Activated CD8-positive, alpha-beta memory T cell treated with anti-CD3 and anti-CD28 coated beads, Interleukin-2, amount 10 ng/mL, durations not matched to agents 7 days and 5 days (primary cell): Measurements from ENCODE around the gene ULBP1. TPM values are rescaled to one million over a fixed set of nuclear protein-coding genes. Genes with fewer than 3 reads are reported as not detected.
"Not testable (repeated sequence)": the region's sequence is repeated elsewhere in the genome, so short reads cannot be mapped to it uniquely, and the experiment has no call there.

ENCODE experiments used
- ATAC-seq: fragments of 150-1000 bp; cut with Tn5 transposase; one replicate; pipeline ENCODE4 v1.10.0; 2021; ENCODE audit warnings: moderate library complexity
- CTCF ChIA-PET: fragments of 350-600 bp; sonication (Branson Sonifier 250); formaldehyde crosslinking; loops from one replicate; lab custom pipeline; 2021; ENCODE audit warnings: antibody characterized with exemption; lab: Charles Lee
- DNase-seq: peaks from one replicate; pipeline ENCODE4 v3.0.0-alpha.2; 2020
- H3K27ac Mint-ChIP-seq: one replicate; pipeline ENCODE4 v1.8.0; 2021; ENCODE audit warnings: mild to moderate bottlenecking, mixed read lengths
- H3K27me3 Mint-ChIP-seq: one replicate; pipeline ENCODE4 v1.8.0; 2021; ENCODE audit warnings: mixed read lengths
- H3K36me3 Mint-ChIP-seq: one replicate; pipeline ENCODE4 v1.8.0; 2021; ENCODE audit warnings: mild to moderate bottlenecking, mixed read lengths
- H3K4me1 Mint-ChIP-seq: one replicate; pipeline ENCODE4 v1.8.0; 2021; ENCODE audit warnings: mixed read lengths
- H3K4me3 Mint-ChIP-seq: one replicate; pipeline ENCODE4 v1.8.0; 2021; ENCODE audit warnings: mild to moderate bottlenecking, moderate library complexity, mixed read lengths
- H3K9me3 Mint-ChIP-seq: one replicate; pipeline ENCODE4 v1.8.0; 2022; ENCODE audit warnings: low read depth, mixed read lengths
- total RNA-seq, 2 experiments: library from RNA; stranded (reverse); gene quantifications; one replicate each; pipeline ENCODE4 v1.2.3, GENCODE V29; 2021

Gene ULBP1
- total RNA-seq, 2 experiments from 2014 or later = 0.82 to 1.2 TPM

DNA sequence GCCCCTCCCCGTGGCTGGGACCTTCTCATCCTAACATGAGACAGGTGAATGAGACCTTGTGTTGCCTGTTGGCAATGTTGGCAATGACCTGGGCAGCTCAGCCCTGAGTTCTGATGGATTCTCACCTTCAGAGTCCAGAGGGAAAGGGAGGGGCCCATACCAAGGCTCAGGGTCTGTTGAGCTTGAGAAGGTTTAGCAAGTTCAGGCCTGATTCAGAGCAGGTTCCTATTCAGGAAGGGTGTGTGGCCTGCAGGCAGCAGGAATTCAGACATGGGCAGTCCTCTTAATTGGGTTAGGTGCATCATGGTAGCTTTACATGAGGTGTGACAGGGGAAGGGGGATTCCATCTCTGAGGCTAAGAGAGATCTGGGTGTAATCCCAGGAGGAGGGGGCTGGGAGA is 16.2 kb upstream of the ULBP1 start:
- not testable (repeated sequence) for ATAC-seq

DNA sequence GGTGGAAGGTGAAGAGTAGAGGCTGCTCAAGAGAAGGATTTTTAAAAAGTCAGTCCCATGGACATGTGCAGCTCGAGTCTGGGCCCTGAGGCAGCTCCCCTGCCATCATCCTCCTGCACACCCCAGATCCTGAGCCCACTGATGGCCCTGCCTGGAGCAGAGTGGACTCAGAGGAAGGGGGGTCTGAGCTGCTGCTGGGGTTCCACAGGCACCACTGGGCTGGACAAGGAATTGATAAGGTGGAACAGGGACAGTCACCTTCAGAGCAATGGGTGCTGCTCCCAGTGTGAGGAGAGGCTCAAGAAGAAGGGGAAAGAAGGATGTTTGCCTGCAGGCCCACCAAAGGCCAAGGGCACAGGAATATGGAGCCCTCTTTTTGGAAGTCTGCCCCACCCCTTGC is 15.7 kb upstream of the ULBP1 start:
- H3K4me1 Mint-ChIP-seq = no peaks in the 10 kb centered on the region
- DNase-seq (no peak), ATAC-seq (no peak)
- CTCF ChIA-PET = no interaction called here
- H3K27me3 Mint-ChIP-seq = peaks cover 70% of the 10 kb centered on the region
- H3K4me3 Mint-ChIP-seq = no peak overlapping the region
- H3K36me3 Mint-ChIP-seq = no peaks in the 10 kb centered on the region
- H3K27ac Mint-ChIP-seq = no peak overlapping the region
- no peaks in the 10 kb centered on the region for H3K9me3 Mint-ChIP-seq

More for the DNA sequence above, 16.2 kb upstream of the ULBP1 start:
- H3K4me1 Mint-ChIP-seq, H3K36me3 Mint-ChIP-seq, H3K4me3 Mint-ChIP-seq, DNase-seq, H3K27ac Mint-ChIP-seq, CTCF ChIA-PET, H3K9me3 Mint-ChIP-seq: not testable (repeated sequence)
- peaks cover 70% of the 10 kb centered on the region for H3K27me3 Mint-ChIP-seq

DNA sequence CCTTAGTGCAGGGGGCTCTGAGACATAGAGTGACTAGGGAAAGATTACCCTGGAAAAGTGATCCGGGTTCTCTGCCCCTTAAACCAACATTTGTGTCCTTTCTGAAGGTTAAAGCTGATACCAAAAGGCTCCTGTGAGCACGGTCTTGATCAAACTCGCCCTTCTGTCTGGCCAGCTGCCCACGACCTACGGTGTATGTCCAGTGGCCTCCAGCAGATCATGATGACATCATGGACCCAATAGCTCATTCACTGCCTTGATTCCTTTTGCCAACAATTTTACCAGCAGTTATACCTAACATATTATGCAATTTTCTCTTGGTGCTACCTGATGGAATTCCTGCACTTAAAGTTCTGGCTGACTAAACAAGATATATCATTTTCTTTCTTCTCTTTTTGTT is 15.1 kb upstream of the ULBP1 start:
- Mint-ChIP-seq H3K9me3 (no peaks in the 10 kb centered on the region), H3K27ac (no peak overlapping the region), H3K27me3 (peaks cover 70% of the 10 kb centered on the region), H3K4me1 (peaks cover 5% of the 10 kb centered on the region), H3K36me3 (no peaks in the 10 kb centered on the region), H3K4me3 (no peak overlapping the region)
- no peak for ATAC-seq
- no peak for DNase-seq
- CTCF ChIA-PET = no interaction called here

DNA sequence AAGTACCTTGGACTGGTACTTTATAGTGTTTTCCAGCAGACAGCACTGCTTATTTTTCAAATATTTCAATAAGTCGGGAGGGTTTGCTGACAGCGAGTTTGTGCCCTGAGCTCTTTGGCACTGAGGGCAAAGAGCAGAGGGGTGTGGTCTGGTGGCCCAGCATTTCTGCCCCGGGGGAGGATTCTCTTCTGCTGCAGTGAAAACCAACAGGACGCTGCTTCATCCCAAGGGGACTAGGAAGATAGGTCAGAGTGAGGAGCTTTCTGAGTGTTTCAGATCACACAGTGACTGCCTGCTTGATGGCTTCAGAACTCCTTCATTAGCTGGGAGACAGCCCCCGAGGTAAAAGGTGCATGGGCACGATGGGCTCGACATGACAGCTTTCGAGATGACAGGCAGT is 13.3 kb upstream of the ULBP1 start:
- DNase-seq (no peak), ATAC-seq (no peak)
- no peak overlapping the region for H3K27ac Mint-ChIP-seq
- no peaks in the 10 kb centered on the region for H3K9me3 Mint-ChIP-seq
- H3K27me3 Mint-ChIP-seq = peaks cover 74% of the 10 kb centered on the region
- H3K36me3 Mint-ChIP-seq = no peaks in the 10 kb centered on the region
- no peak overlapping the region for H3K4me3 Mint-ChIP-seq
- H3K4me1 Mint-ChIP-seq = peaks cover 12% of the 10 kb centered on the region
- CTCF ChIA-PET = no interaction called here

DNA sequence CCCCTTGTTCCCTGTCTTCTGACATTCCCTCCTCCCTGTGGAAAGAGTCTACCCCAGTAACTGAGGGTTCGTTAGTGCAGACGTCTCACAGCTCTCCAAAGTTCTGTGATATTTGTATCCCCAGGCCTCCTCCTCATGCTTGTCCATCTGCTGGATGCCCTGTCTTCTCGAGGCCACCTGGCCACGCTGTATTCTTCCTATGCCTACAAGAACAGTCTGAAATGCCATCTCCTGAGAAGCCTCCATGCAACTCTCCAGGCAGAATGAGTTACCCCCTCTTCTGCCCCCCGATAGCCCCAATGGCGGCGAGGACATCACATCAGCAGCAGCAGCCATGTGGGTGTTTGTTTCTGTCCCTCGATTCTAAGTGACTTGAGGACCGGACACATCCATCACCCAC is 12.6 kb upstream of the ULBP1 start:
- H3K27me3 Mint-ChIP-seq = peaks cover 79% of the 10 kb centered on the region
- ATAC-seq (no peak), DNase-seq (no peak)
- H3K4me3 Mint-ChIP-seq = no peak overlapping the region
- no peaks in the 10 kb centered on the region for H3K36me3 Mint-ChIP-seq
- H3K4me1 Mint-ChIP-seq = peaks cover 15% of the 10 kb centered on the region
- no peak overlapping the region for H3K27ac Mint-ChIP-seq
- H3K9me3 Mint-ChIP-seq = no peaks in the 10 kb centered on the region
- CTCF ChIA-PET = no interaction called here

DNA sequence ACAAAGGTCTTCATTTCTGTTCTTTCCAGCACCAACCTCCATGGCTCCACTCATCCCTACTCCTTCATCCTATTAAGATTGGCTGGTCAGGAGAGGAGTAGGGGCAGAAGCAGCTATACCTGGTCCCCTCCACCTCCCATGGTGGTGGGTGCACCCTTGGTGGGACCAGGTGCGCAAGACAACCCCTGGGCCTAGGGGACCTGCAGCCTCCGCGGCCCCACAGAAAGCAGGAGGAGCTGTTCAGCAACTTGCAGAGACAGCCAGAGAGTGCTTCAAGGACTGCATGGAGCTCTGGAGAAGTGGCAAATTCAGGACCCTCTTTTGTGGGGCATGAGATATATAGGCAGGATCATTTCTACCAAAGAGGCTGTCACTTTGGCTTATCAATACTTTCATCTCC is 12.1 kb upstream of the ULBP1 start:
- DNase-seq = no peak
- Mint-ChIP-seq H3K36me3 (no peaks in the 10 kb centered on the region), H3K4me3 (no peak overlapping the region), H3K9me3 (no peaks in the 10 kb centered on the region), H3K27ac (no peak overlapping the region), H3K27me3 (peaks cover 77% of the 10 kb centered on the region), H3K4me1 (peaks cover 15% of the 10 kb centered on the region)
- ATAC-seq = no peak
- CTCF ChIA-PET = interaction anchor here (2.5 kb wide), 1 partner anchor 65 kb away, joined by 10 read pairs; no protein-coding TSS in a partner anchor

DNA sequence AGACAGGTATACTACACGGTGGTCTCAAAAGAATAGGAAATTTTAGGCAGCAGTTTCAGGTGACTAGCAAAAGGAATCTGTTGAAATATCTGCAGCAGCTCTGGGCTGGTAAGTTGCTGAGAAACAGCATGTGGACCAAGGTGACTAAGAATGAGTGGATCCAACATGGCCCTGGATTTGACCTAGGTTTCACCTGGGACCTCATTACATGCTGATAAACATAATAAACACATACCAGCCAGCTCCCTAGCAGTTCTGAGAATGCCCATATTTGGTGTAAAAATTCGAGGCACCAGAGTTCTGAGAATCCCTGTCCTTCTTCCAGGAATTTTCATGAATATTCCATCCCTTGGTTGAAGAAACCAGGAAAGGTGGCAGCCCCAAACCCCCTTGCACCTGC is 10.4 kb upstream of the ULBP1 start:
- H3K36me3 Mint-ChIP-seq, ATAC-seq, H3K4me3 Mint-ChIP-seq, H3K9me3 Mint-ChIP-seq, H3K27ac Mint-ChIP-seq: not testable (repeated sequence)
- CTCF ChIA-PET = interaction anchor here (2.5 kb wide), 1 partner anchor 64 kb away, joined by 10 read pairs; no protein-coding TSS in a partner anchor
- peaks cover 84% of the 10 kb centered on the region for H3K27me3 Mint-ChIP-seq
- peak; percentile 15 for DNase-seq
- H3K4me1 Mint-ChIP-seq = peaks cover 15% of the 10 kb centered on the region

DNA sequence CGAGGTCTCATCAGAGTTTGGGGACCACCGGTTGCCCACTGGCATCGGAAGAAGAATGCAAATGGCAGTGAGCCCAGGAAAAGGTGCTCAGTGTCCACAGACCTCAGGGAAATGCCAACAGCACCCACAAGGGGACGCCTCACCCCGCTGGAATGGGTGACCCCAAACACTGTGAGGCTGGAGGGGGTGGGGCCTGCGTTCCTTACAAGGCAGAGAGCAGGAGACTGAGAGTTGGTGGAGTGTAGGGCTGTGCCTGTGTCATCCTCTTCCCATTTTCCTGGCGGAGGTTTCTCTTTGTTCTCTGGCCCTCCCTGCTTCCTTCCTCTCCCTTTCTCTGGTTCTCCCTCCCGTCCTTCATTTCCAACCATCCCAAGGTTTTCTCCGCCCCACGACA is 9.8 kb upstream of the ULBP1 start:
- CTCF ChIA-PET = interaction anchor here (2.5 kb wide), 1 partner anchor 63 kb away, joined by 10 read pairs; no protein-coding TSS in a partner anchor
- H3K27ac Mint-ChIP-seq = not testable (repeated sequence)
- peaks cover 15% of the 10 kb centered on the region for H3K4me1 Mint-ChIP-seq

DNA sequence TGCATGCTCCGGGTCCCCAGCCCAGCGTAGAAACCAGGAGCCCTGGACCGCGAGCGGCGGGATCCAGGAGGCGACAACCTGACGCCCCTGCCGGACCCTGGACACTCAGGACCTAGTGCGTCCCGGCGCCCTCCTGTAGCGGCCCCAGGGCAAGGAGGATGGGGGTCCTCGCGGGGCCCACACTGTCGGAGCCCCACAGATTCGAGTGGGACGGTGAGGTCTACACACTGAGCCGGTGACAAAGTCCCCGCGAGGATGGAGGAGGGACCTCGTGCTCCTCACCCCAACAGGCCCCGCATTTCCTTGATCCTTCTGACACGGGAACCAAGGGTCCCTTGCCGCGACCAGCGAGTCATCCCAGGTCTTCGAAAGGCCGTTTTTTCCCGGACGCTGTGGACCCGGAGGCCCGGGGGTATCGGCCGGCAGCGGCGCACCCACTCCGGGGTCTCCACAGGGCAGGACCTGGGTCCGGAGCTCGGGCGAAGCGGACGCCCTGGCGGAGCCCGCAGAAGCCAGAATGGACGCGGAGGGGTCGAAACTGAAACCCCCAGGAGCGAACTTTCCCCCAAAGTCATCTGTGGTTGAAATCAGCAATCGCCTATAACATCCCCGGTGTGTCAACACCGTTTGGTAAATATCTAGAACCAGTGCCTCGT is 9.3 kb upstream of the ULBP1 start:
- peaks cover 15% of the 10 kb centered on the region for H3K4me1 Mint-ChIP-seq

More for the DNA sequence above, 9.8 kb upstream of the ULBP1 start:
- H3K27me3 Mint-ChIP-seq = peaks cover 83% of the 10 kb centered on the region
- DNase-seq = peak; percentile 15
- not testable (repeated sequence) for H3K4me3 Mint-ChIP-seq, H3K9me3 Mint-ChIP-seq, H3K36me3 Mint-ChIP-seq
- ATAC-seq = peak; percentile 91

DNA sequence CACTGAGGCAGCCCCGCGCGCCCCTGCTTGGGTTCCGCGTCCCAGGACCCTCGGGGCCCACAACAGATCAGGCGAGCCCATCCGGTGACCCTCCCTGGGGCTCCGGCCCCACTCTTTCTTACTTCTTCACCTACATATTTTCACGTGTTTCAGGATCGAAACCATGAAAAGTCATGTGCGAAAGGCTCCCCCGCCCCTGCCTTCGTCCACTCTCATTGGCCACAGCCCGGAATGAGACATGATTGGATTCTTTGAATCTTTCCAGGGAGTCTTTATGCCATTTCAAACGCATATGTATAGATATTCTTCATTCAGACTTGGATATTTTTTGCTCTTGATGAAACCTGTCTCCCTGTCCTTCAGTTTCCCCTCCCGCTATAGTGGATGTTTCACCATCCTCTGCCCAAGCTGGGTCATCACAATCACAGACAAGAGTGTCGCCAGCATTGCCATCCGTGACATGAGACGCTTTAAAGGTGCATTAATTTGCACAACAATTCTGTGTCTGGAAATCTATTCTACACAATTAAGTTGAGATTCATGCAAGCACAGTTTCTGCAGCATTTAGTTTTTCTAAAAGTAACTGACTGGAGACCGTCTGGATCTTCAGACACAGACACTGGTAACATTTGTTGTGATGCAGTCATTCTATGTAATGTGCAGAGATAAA is 8.6 kb upstream of the ULBP1 start:
- DNase-seq = peak; percentile 23
- Mint-ChIP-seq H3K4me1 (peaks cover 15% of the 10 kb centered on the region), H3K27me3 (peaks cover 84% of the 10 kb centered on the region)
- ATAC-seq, H3K9me3 Mint-ChIP-seq, CTCF ChIA-PET, H3K4me3 Mint-ChIP-seq, H3K27ac Mint-ChIP-seq, H3K36me3 Mint-ChIP-seq: not testable (repeated sequence)

More for the DNA sequence above, 9.3 kb upstream of the ULBP1 start:
- H3K27ac Mint-ChIP-seq, CTCF ChIA-PET, H3K4me3 Mint-ChIP-seq, H3K36me3 Mint-ChIP-seq, H3K9me3 Mint-ChIP-seq: not testable (repeated sequence)
- H3K27me3 Mint-ChIP-seq = peaks cover 84% of the 10 kb centered on the region
- peak; percentile 45 for ATAC-seq
- peak; percentile 38 for DNase-seq

DNA sequence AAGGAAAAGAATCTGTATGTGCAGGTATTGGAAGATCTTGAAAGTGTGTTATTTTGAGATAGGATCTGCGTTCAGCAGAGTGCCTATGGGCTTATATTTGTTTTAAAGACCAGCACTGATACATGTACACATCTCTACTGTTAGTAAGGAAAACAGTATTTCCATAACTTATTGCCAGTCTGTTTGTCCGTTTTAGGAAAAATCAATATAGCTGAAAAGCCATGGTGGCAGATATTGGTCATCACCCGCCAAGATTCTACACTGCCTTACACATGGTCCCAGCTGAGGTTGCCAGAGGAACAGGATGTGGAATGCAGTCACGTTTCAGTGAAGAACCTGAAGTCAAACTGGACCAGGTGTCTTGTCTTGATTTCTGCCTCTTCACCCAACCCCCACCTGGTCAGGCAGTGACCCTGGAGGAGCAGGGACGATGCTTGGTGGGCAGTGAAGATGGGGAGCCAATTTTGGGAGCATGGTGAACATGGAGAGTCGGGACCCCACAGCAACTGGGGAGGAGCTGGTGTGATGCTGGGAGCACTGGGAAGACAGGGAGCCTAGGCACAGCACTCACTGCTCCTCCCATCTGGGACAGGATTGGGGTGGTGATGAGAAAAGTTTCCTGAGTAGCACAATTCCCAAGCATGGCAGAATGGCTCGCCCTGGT is 8.0 kb upstream of the ULBP1 start:
- peaks cover 15% of the 10 kb centered on the region for H3K4me1 Mint-ChIP-seq
- H3K27ac Mint-ChIP-seq, ATAC-seq, CTCF ChIA-PET, H3K9me3 Mint-ChIP-seq, H3K4me3 Mint-ChIP-seq, H3K36me3 Mint-ChIP-seq: not testable (repeated sequence)
- peaks cover 83% of the 10 kb centered on the region for H3K27me3 Mint-ChIP-seq
- peak; percentile 37 for DNase-seq

DNA sequence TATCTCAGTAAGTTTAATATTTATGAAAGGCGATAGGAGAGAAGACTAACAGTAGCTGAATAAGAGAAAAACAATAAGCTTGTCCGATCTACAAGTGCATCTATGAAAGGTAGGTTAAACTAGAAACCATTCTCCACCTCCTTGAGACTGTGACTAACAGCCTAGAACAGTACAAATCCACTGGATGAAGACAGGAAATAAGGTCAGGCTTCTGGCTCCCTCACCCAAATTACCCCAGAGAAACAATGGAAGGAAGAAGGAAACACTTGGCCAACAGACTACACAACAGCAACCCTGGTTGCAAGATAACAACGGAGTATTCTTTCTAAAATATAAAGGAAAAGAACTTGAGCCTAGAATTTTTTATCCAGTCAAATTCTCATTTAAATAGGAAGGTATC is 5.6 kb upstream of the ULBP1 start:
- Mint-ChIP-seq H3K27me3 (peaks cover 77% of the 10 kb centered on the region), H3K4me1 (peaks cover 21% of the 10 kb centered on the region)
- DNase-seq, H3K27ac Mint-ChIP-seq, H3K36me3 Mint-ChIP-seq, H3K4me3 Mint-ChIP-seq, H3K9me3 Mint-ChIP-seq, ATAC-seq: not testable (repeated sequence)
- CTCF ChIA-PET = interaction anchor here (1.3 kb wide), 1 partner anchor 58 kb away, joined by 3 read pairs; no protein-coding TSS in a partner anchor

DNA sequence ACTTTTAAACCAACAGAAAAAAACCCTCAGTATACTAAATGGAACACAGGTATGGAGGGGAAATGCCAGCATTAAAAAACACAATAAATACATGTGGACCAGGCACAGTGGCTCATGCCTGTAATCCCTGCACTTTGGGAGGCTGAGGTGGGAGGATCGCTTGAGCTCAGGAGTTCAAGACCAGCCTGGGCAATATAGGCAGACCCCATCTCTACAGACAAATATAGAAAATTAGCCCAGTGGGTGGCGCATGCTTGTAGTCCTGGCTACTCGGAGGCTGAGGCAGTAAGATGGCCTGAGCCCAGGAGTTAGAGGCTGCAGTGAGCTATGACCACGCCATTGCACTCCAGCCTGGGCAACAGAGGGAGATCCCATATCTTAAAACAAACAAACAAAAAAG is 3.9 kb upstream of the ULBP1 start:
- ATAC-seq, CTCF ChIA-PET, H3K27ac Mint-ChIP-seq, H3K36me3 Mint-ChIP-seq, H3K4me3 Mint-ChIP-seq, H3K9me3 Mint-ChIP-seq: not testable (repeated sequence)
- peak; percentile 12 for DNase-seq
- Mint-ChIP-seq H3K27me3 (peaks cover 84% of the 10 kb centered on the region), H3K4me1 (peaks cover 26% of the 10 kb centered on the region)
